Activated naive CD4-positive, alpha-beta T cell treated with anti-CD3 and anti-CD28 coated beads, Interleukin-2, amount 50 U/mL, for 72 hours (primary cell): Measurements from ENCODE around the gene SIGLECL1. TPM values are rescaled to one million over a fixed set of nuclear protein-coding genes. Genes with fewer than 3 reads are reported as not detected.

Experiments used
- ATAC-seq, 2 donors: fragments of 150-1000 bp; cut with Tn5 transposase; 2 replicates each; pipeline ENCODE4 v1.10.0; 2021; ENCODE audit warnings: mild to moderate bottlenecking in 2 of 2, moderate library complexity in 2 of 2
- DNase-seq, 2 donors: peaks; one replicate each; pipeline ENCODE4 v3.0.0; 2021 to 2022; ENCODE audit warnings: low spot score in 2 of 2
- H3K27ac Mint-ChIP-seq, 2 donors: one replicate each; pipeline ENCODE4 v1.8.0; 2022; ENCODE audit warnings: mild to moderate bottlenecking in 2 of 2, mixed read lengths in 2 of 2
- H3K36me3 Mint-ChIP-seq, 2 donors: one replicate each; pipeline ENCODE4 v1.8.0; 2022; ENCODE audit warnings: mixed read lengths in 2 of 2
- H3K9me3 Mint-ChIP-seq, 2 donors: one replicate each; pipeline ENCODE4 v1.8.0; 2022; ENCODE audit warnings: mixed read lengths in 2 of 2
- total RNA-seq, 2 donors: library from RNA; stranded (reverse); gene quantifications; one replicate each; pipeline ENCODE4 v1.2.3, GENCODE V29; 2022

SIGLECL1 gene
- total RNA-seq, 2 donors from 2014 or later: not detected

GRCh38 chr19:51277112-51277511 is 26.2 kb downstream of the SIGLECL1 start:
- ATAC-seq (no peak), DNase-seq (no peak)
- Mint-ChIP-seq H3K9me3 (peaks cover 5% of the 10 kb centered on the region in 2 donors), H3K27ac (no peak overlapping the region), H3K36me3 (no peaks in the 10 kb centered on the region)

- peaks cover 5% of the 10 kb centered on the region in 2 donors for H3K9me3 Mint-ChIP-seq
- H3K36me3 Mint-ChIP-seq: no peaks in the 10 kb centered on the region
- DNase-seq (no peak), ATAC-seq (no peak)
- no peak overlapping the region for H3K27ac Mint-ChIP-seq
Measured at GRCh38 chr19:51282335-51282734, 31.5 kb downstream of the SIGLECL1 start.

GRCh38 chr19:51285682-51286081 is 34.8 kb downstream of the SIGLECL1 start:
- Mint-ChIP-seq H3K9me3 (no peaks in the 10 kb centered on the region), H3K27ac (no peak overlapping the region), H3K36me3 (no peaks in the 10 kb centered on the region)
- ATAC-seq (no peak), DNase-seq (no peak)

GRCh38 chr19:51289635-51290034 is 38.8 kb downstream of the SIGLECL1 start:
- no peaks in the 10 kb centered on the region for H3K36me3 Mint-ChIP-seq
- no peaks in the 10 kb centered on the region for H3K9me3 Mint-ChIP-seq
- H3K27ac Mint-ChIP-seq: no peak overlapping the region
- no peak for DNase-seq
- no peak for ATAC-seq

GRCh38 chr19:51292971-51293370 is 42.1 kb downstream of the SIGLECL1 start:
- DNase-seq: no peak
- H3K9me3 Mint-ChIP-seq: no peaks in the 10 kb centered on the region
- H3K27ac Mint-ChIP-seq: no peak overlapping the region
- no peak for ATAC-seq
- no peaks in the 10 kb centered on the region for H3K36me3 Mint-ChIP-seq

- ATAC-seq (no peak), DNase-seq (no peak)
- Mint-ChIP-seq H3K36me3 (no peaks in the 10 kb centered on the region), H3K27ac (no peak overlapping the region), H3K9me3 (no peaks in the 10 kb centered on the region)
Measured at GRCh38 chr19:51293571-51294210, 42.8 kb downstream of the SIGLECL1 start.

- no peak for DNase-seq
- Mint-ChIP-seq H3K9me3 (no peaks in the 10 kb centered on the region), H3K36me3 (no peaks in the 10 kb centered on the region), H3K27ac (no peak overlapping the region)
- no peak for ATAC-seq
Measured at GRCh38 chr19:51294211-51294976, 43.5 kb downstream of the SIGLECL1 start.

GRCh38 chr19:51294977-51295375 is 44.1 kb downstream of the SIGLECL1 start:
- DNase-seq (no peak), ATAC-seq (no peak)
- Mint-ChIP-seq H3K27ac (no peak overlapping the region), H3K36me3 (no peaks in the 10 kb centered on the region), H3K9me3 (no peaks in the 10 kb centered on the region)

- Mint-ChIP-seq H3K27ac (peak overlapping the region in 1 of 2 donors; percentile 55), H3K36me3 (no peaks in the 10 kb centered on the region), H3K9me3 (no peaks in the 10 kb centered on the region)
- no peak for ATAC-seq
- DNase-seq: no peak
Measured at GRCh38 chr19:51295382-51296126, 44.7 kb downstream of the SIGLECL1 start.

- H3K9me3 Mint-ChIP-seq: peaks cover 0 to 2% of the 10 kb centered on the region in 2 donors
- no peak for ATAC-seq
Measured at GRCh38 chr19:51296336-51297093, 45.6 kb downstream of the SIGLECL1 start.

GRCh38 chr19:51297406-51297805 is 46.5 kb downstream of the SIGLECL1 start:
- H3K9me3 Mint-ChIP-seq: peaks cover 0 to 5% of the 10 kb centered on the region in 2 donors
- no peak overlapping the region for H3K27ac Mint-ChIP-seq
- DNase-seq (no peak), ATAC-seq (no peak)
- H3K36me3 Mint-ChIP-seq: no peaks in the 10 kb centered on the region

More at GRCh38 chr19:51296336-51297093, 45.6 kb downstream of the SIGLECL1 start:
- H3K36me3 Mint-ChIP-seq: no peaks in the 10 kb centered on the region
- no peak for DNase-seq
- no peak overlapping the region for H3K27ac Mint-ChIP-seq

GRCh38 chr19:51301266-51301665 is 50.4 kb downstream of the SIGLECL1 start:
- no peak for DNase-seq
- no peak for ATAC-seq
- H3K27ac Mint-ChIP-seq: no peak overlapping the region
- peaks cover 4 to 21% of the 10 kb centered on the region in 2 donors for H3K9me3 Mint-ChIP-seq
- H3K36me3 Mint-ChIP-seq: peaks cover 6% of the 10 kb centered on the region in 2 donors

- H3K9me3 Mint-ChIP-seq: peaks cover 13 to 35% of the 10 kb centered on the region in 2 donors
- no peak overlapping the region for H3K27ac Mint-ChIP-seq
- ATAC-seq (no peak), DNase-seq (no peak)
- peaks cover 16 to 27% of the 10 kb centered on the region in 2 donors for H3K36me3 Mint-ChIP-seq
Measured at GRCh38 chr19:51305479-51305878, 54.6 kb downstream of the SIGLECL1 start.

- H3K36me3 Mint-ChIP-seq: peaks cover 10 to 20% of the 10 kb centered on the region in 2 donors
- DNase-seq: no peak
- no peak for ATAC-seq
- peaks cover 9 to 18% of the 10 kb centered on the region in 2 donors for H3K9me3 Mint-ChIP-seq
- no peak within 1 kb of the TSS for H3K27ac Mint-ChIP-seq
Measured at GRCh38 chr19:51311351-51312257, 60.7 kb downstream of the SIGLECL1 start, which contains the start of gene IGLON5. Gene IGLON5 (plus strand): TSS chr19:51311644. CDS start chr19:51311848, 204 bp downstream.

GRCh38 chr19:51316688-51317087 is 65.8 kb downstream of the SIGLECL1 start:
- H3K36me3 Mint-ChIP-seq: no peaks in the 10 kb centered on the region
- no peak overlapping the region for H3K27ac Mint-ChIP-seq
- H3K9me3 Mint-ChIP-seq: peaks cover 5 to 8% of the 10 kb centered on the region in 2 donors
- ATAC-seq (no peak), DNase-seq (no peak)
